ENCODE measurements around the gene FHOD3.

DNA sequence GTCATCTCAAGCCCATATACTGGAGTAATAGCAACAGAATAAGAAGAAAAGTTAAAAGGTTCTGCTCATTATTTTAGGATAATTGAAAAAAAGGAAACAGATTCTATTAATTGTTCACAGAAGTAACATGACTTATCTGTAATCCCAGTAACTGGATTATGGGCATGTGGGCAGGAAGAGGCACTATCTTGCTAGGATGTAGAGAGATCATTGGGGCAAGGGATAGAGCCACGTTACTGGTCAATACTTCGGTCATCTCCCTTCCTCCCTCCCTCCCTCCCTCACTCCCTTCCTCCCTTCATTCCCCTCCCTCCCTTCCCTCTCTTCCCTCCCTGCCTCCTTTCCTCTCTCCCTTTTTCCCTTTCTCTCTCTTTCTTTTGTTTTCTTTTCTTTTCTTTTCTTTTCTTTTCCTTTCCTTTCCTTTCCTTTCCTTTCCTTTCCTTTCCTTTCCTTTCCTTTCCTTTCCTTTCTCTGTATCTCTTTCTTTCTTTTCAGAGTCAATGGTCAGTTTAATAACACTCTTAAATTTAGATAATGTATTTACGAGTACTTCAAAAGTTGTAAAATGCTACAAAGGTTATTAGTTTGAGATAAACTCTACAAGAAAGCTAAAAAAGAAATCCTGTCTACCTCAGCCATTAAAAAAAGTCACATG is 82.8 kb downstream of the FHOD3 start:
- TF ChIP-seq, protein P1, sequence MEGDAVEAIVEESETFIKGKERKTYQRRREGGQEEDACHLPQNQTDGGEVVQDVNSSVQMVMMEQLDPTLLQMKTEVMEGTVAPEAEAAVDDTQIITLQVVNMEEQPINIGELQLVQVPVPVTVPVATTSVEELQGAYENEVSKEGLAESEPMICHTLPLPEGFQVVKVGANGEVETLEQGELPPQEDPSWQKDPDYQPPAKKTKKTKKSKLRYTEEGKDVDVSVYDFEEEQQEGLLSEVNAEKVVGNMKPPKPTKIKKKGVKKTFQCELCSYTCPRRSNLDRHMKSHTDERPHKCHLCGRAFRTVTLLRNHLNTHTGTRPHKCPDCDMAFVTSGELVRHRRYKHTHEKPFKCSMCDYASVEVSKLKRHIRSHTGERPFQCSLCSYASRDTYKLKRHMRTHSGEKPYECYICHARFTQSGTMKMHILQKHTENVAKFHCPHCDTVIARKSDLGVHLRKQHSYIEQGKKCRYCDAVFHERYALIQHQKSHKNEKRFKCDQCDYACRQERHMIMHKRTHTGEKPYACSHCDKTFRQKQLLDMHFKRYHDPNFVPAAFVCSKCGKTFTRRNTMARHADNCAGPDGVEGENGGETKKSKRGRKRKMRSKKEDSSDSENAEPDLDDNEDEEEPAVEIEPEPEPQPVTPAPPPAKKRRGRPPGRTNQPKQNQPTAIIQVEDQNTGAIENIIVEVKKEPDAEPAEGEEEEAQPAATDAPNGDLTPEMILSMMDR (IDR thresholded peaks at IDR 0.05; ENCODE audit: insufficient read depth, low read depth, low read length): no peak
- no peak for TF ChIP-seq EZH2 (IDR thresholded peaks at IDR 0.05; ENCODE audit: insufficient read depth, low read length)
